OCI-LY7 (cell line): Measurements from ENCODE around the gene GALNT10.

Experiments used
- EZH2phosphoT487 ChIP-seq: fragments of 200-600 bp; sonication (generic); IDR thresholded peaks from 2 replicates; pipeline ENCODE4 v1.6.1; 2018; ENCODE audit warnings: low read depth, borderline replicate concordance, mild to moderate bottlenecking, mixed run types, antibody characterized with exemption, low read length, moderate library complexity, mixed read lengths
- TF ChIP-seq, protein P1 (sequence below): fragments of 200-600 bp; sonication (generic); conservative IDR thresholded peaks from 2 replicates; pipeline ENCODE4 v1.5.1; 2014; ENCODE audit warnings: mild to moderate bottlenecking, antibody characterized with exemption, low read length, moderate library complexity, mixed read lengths

DNA sequence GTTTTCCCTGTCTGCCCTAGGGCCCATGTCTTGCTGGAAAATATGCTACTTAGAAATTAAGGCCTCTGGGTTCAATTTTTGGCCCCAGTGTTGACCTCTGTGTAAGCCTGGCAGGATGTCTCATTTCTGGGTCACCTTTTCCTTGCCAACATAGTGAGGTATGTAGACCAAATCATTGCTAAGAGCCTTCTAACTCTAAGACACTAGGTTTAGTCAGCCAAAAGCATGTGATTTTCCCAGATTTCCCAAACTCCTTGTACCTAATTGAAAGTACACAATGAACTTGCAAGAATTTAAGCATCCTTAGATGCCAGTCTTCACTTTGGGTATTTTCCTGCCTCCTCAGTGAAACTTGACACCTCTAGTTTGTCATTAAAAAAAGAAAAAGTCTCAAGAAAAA is 77.0 kb downstream of the GALNT10 start:
- TF ChIP-seq, protein P1, sequence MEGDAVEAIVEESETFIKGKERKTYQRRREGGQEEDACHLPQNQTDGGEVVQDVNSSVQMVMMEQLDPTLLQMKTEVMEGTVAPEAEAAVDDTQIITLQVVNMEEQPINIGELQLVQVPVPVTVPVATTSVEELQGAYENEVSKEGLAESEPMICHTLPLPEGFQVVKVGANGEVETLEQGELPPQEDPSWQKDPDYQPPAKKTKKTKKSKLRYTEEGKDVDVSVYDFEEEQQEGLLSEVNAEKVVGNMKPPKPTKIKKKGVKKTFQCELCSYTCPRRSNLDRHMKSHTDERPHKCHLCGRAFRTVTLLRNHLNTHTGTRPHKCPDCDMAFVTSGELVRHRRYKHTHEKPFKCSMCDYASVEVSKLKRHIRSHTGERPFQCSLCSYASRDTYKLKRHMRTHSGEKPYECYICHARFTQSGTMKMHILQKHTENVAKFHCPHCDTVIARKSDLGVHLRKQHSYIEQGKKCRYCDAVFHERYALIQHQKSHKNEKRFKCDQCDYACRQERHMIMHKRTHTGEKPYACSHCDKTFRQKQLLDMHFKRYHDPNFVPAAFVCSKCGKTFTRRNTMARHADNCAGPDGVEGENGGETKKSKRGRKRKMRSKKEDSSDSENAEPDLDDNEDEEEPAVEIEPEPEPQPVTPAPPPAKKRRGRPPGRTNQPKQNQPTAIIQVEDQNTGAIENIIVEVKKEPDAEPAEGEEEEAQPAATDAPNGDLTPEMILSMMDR, result no peak
- TF ChIP-seq EZH2phosphoT487, result no peak
